Measurements from ENCODE around the gene ASTN2.

Gene ASTN2

GRCh38 chr9:116452634-116453033 is 962.2 kb downstream of the ASTN2 start:
- DNase-seq (ENCODE audit: low read depth) = no peak
- no peak overlapping the region for H3K4me3 ChIP-seq (ENCODE audit: low read depth, low read length)
- TF ChIP-seq, protein P1, sequence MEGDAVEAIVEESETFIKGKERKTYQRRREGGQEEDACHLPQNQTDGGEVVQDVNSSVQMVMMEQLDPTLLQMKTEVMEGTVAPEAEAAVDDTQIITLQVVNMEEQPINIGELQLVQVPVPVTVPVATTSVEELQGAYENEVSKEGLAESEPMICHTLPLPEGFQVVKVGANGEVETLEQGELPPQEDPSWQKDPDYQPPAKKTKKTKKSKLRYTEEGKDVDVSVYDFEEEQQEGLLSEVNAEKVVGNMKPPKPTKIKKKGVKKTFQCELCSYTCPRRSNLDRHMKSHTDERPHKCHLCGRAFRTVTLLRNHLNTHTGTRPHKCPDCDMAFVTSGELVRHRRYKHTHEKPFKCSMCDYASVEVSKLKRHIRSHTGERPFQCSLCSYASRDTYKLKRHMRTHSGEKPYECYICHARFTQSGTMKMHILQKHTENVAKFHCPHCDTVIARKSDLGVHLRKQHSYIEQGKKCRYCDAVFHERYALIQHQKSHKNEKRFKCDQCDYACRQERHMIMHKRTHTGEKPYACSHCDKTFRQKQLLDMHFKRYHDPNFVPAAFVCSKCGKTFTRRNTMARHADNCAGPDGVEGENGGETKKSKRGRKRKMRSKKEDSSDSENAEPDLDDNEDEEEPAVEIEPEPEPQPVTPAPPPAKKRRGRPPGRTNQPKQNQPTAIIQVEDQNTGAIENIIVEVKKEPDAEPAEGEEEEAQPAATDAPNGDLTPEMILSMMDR (IDR thresholded peaks at IDR 0.05; ENCODE audit: low read depth, low read length, missing control alignments) = no peak

- TF ChIP-seq, protein P1 (IDR thresholded peaks at IDR 0.05; ENCODE audit: low read depth, low read length, missing control alignments) = no peak
- DNase-seq (ENCODE audit: low read depth) = no peak
Observed at GRCh38 chr9:116452227-116452626, 962.6 kb downstream of the ASTN2 start.

DNA sequence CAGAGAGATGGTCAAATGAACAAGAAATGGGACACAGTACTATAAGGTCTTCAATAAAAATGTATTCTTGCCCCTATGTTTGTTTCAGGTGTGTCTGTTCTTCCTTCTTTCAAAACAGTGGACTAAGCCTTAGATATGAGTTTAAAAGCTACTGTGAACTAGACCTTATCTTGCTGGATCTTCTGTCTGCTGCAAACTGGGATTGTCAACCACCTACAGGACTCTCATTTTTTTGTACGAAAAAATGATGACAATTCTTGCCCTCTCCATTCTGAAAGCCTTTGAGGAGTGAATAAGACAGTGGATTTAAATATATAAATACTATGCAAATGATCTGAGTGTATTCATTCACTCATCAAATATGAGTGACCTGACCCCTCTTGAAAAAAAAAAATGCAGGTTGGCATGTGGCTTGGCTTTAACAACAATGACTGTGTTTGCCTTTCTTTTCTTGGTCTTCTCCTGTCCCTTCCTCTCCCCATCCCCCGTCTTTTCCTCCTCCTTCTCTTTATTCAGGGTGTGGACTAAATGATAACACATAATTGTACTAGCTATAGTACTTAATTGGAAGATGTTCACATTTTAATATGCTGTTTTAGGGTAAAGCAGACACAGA is 963.2 kb downstream of the ASTN2 start:
- H3K4me3 ChIP-seq (ENCODE audit: low read depth, low read length) = no peak overlapping the region
- TF ChIP-seq, protein P1 (IDR thresholded peaks at IDR 0.05; ENCODE audit: low read depth, low read length, missing control alignments) = no peak
- DNase-seq (ENCODE audit: low read depth) = no peak

More at GRCh38 chr9:116452227-116452626, 962.6 kb downstream of the ASTN2 start:
- H3K4me3 ChIP-seq (ENCODE audit: low read depth, low read length) = no peak overlapping the region

DNA sequence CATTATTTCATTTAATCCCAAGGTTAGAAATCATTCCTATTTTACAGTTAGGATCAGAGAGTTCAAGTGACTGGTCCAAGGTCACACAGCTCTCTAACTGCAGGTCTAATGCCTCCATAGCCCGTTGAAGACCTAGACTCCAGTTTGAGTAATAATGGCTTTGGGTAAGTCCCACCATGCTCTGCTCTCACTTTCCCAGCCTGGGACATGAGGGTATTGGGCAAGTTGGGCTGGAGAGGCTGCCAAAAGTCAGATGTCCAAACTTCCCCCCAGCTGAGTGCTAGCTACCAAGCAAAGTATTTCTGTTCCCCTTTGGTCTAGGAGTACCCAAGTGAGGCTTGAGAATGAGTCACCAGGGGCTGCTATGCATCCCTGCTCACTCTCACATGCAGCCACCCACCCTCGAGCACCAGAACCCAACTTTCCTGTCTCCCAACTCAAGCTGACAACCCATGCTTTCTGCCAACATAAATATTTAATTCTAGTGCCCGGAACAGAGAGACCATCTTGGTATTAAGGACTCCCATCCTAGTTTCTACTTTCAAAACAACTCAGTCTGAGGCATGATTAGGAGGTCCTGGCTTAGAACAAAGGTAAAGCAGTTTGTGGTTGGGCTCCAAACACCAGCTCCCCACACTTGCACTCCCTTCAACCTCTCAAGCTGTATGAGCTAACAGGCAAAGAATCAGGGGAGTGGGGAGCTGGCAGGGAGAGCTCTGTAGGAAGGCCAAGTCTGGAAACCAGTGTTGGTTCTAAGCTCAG is 964.3 kb downstream of the ASTN2 start:
- H3K4me3 ChIP-seq (ENCODE audit: low read depth, low read length) = no peak overlapping the region
- TF ChIP-seq, protein P1 (IDR thresholded peaks at IDR 0.05; ENCODE audit: low read depth, low read length, missing control alignments) = no peak
- no peak for DNase-seq (ENCODE audit: low read depth)

DNA sequence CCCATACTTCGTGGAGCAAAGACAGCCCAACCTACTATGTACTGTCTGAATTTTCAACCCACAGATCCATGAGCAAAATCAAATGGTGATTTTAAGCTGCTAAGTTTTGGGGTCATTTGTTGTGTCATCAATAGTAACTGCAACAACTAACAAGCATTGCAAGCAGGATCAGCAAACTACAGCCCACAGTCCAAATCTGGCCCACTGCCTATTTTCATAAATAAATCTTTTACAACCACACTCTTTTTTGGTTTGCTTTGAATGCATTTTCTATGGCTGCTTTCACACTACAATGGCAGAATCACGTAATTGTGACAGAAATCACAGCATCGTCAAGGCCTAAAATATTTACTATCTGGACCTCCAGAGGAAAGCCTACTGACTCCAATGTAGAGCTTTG is 964.9 kb downstream of the ASTN2 start:
- no peak overlapping the region for H3K4me3 ChIP-seq (ENCODE audit: low read depth, low read length)
- no peak for DNase-seq (ENCODE audit: low read depth)

DNA sequence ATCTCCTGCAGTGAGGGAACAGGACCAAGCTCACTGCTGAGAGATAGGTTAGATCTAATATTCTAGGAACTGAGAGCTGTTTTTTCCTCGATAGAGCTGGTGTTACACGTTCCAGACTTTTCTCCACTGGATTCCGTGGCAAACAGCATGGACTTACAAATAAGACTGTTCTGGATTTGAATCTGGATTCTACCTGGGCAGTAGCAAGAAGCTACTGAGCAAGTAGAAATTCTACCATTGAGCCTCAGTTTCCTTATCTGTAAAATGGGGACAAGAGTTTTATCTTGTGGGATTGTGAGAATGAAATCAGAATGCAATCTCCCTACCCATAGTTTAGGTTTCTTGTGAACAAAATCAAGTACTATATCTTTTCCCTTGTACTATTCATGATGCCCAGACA is 966.4 kb downstream of the ASTN2 start:
- DNase-seq (ENCODE audit: low read depth) = no peak
- H3K4me3 ChIP-seq (ENCODE audit: low read depth, low read length) = no peak overlapping the region
- TF ChIP-seq, protein P1 (IDR thresholded peaks at IDR 0.05; ENCODE audit: low read depth, low read length, missing control alignments) = no peak

More for the DNA sequence above, 964.9 kb downstream of the ASTN2 start:
- TF ChIP-seq, protein P1 (IDR thresholded peaks at IDR 0.05; ENCODE audit: low read depth, low read length, missing control alignments) = no peak

All from GM12864 (cell line).